Keratinocyte (primary cell): ENCODE measurements around the gene GPHA2. TPM values are rescaled to one million over a fixed set of nuclear protein-coding genes. Genes with fewer than 3 reads are reported as not detected.

Source experiments
- DNase-seq: peaks from one replicate; pipeline ENCODE4 v3.0.0-alpha.2; 2011; ENCODE audit warnings: low read depth, missing footprints, low spot score
- FAIRE-seq: peaks from 2 replicates; lab custom pipeline; 2011; peaks lifted over from hg19 to GRCh38; lab: Jason Lieb, UNC
- H2AFZ ChIP-seq: 2 replicates; pipeline ENCODE4 v1.6.0; 2012; ENCODE audit warnings: low read length, control low read depth, inconsistent platforms; ENCODE audit not compliant: control insufficient read depth
- H3K27ac ChIP-seq: 2 replicates; pipeline ENCODE4 v1.5.1; 2011; ENCODE audit warnings: low read length; ENCODE audit not compliant: control insufficient read depth, insufficient read depth
- H3K27me3 ChIP-seq: 3 replicates; pipeline ENCODE4 v1.6.0; 2011; ENCODE audit warnings: low read length; ENCODE audit not compliant: control insufficient read depth, insufficient read depth; ENCODE audit errors: extremely low read depth
- H3K36me3 ChIP-seq, 2 experiments: 2 replicates in 1 of 2; 3 replicates in 1 of 2; pipeline ENCODE4 v1.5.1; 2011; ENCODE audit warnings: low read length in 2 of 2, mild to moderate bottlenecking in 1 of 2; ENCODE audit not compliant: control insufficient read depth in 2 of 2, insufficient read depth in 2 of 2; ENCODE audit errors: extremely low read depth in 1 of 2
- H3K4me1 ChIP-seq: 3 replicates; pipeline ENCODE4 v1.5.1; 2011; ENCODE audit warnings: low read length; ENCODE audit not compliant: control insufficient read depth, insufficient read depth; ENCODE audit errors: extremely low read depth
- H3K4me2 ChIP-seq: 3 replicates; pipeline ENCODE4 v1.6.0; 2011; ENCODE audit warnings: low read depth, low read length; ENCODE audit not compliant: control insufficient read depth, insufficient read depth; ENCODE audit errors: extremely low read depth
- H3K4me3 ChIP-seq, 3 experiments: fragments of 200-600 bp in 1 of 3; sonication (generic) in 1 of 3; 2 replicates in 2 of 3; 3 replicates in 1 of 3; pipeline ENCODE4 v1.5.1; 2011 to 2016; ENCODE audit warnings: low read length in 3 of 3, mild to moderate bottlenecking in 3 of 3, control low read depth in 2 of 3, inconsistent platforms in 1 of 3, low read depth in 1 of 3, mixed read lengths in 1 of 3, mixed run types in 1 of 3, moderate library complexity in 1 of 3; ENCODE audit not compliant: control insufficient read depth in 2 of 3, insufficient read depth in 2 of 3; ENCODE audit errors: extremely low read depth in 1 of 3
- H3K79me2 ChIP-seq: 2 replicates; pipeline ENCODE4 v1.6.0; 2012; ENCODE audit warnings: low read length; ENCODE audit not compliant: control insufficient read depth, insufficient read depth
- H3K9ac ChIP-seq: 3 replicates; pipeline ENCODE4 v1.6.0; 2011; ENCODE audit warnings: low read length; ENCODE audit not compliant: control insufficient read depth, insufficient read depth; ENCODE audit errors: extremely low read depth
- H3K9me1 ChIP-seq: 3 replicates; pipeline ENCODE4 v1.6.0; 2011; ENCODE audit warnings: low read length; ENCODE audit not compliant: control insufficient read depth, insufficient read depth; ENCODE audit errors: extremely low read depth
- H3K9me3 ChIP-seq: 2 replicates; pipeline ENCODE4 v1.5.1; 2012; ENCODE audit warnings: low read depth, low read length; ENCODE audit not compliant: control insufficient read depth
- H4K20me1 ChIP-seq: 3 replicates; pipeline ENCODE4 v1.6.0; 2011; ENCODE audit warnings: low read length; ENCODE audit not compliant: control insufficient read depth, insufficient read depth; ENCODE audit errors: extremely low read depth
- CTCF ChIP-seq, 3 experiments: IDR thresholded peaks in 1 of 3; conservative IDR thresholded peaks in 1 of 3; optimal IDR thresholded peaks in 1 of 3; 2 replicates in 2 of 3; 3 replicates in 1 of 3; pipeline versions ENCODE3 to v1.5.1; 2011; ENCODE audit warnings: low read length in 3 of 3, mild to moderate bottlenecking in 3 of 3, moderate library complexity in 2 of 3, control low read depth in 1 of 3, inconsistent platforms in 1 of 3; ENCODE audit not compliant: insufficient read depth in 2 of 3; ENCODE audit errors: extremely low read depth in 1 of 3
- EZH2 ChIP-seq: IDR thresholded peaks from one replicate; pipeline ENCODE4 v1.6.1; 2012; ENCODE audit warnings: inconsistent platforms, mild to moderate bottlenecking, low read length, moderate library complexity
- dilution Hi-C: fragments of 300-500 bp; cut with MboI; formaldehyde crosslinking; loops from one replicate; pipeline ENCODE4 v1.7.0; 2020; ENCODE audit warnings: low sequenced_read_pairs; ENCODE audit not compliant: extremely low pct_ligation_motif_present
- polyA plus RNA-seq, 5 experiments: library from polyadenylated mRNA; depleted of rRNA in 3 of 5; stranded (reverse) in 3 of 5; stranded (forward) in 1 of 5; unstranded in 1 of 5; fragments of >200 nt; gene quantifications; 1 replicate in 1 of 5; 2 replicates in 3 of 5; 3 replicates in 1 of 5; pipeline versions ENCODE4 v1.2.1 to v1.2.3, GENCODE V29; 2011 to 2012; ENCODE audit warnings: missing spikeins in 2 of 5, low read depth in 1 of 5, low replicate concordance in 1 of 5

Gene GPHA2
- polyA plus RNA-seq, 1 donor (not counting 4 experiments of a cell fraction or from before 2014, with no cell fraction given): 0.08 TPM

GRCh38 chr11:64923151-64923661 is 12.5 kb downstream of the GPHA2 start:
- Histone ChIP-seq H3K4me3 (no peak overlapping the region), H3K9ac (no peak overlapping the region), H3K9me3 (no peaks in the 10 kb centered on the region), H3K79me2 (no peaks in the 10 kb centered on the region), H4K20me1 (no peaks in the 10 kb centered on the region), H3K4me1 (peaks cover 4% of the 10 kb centered on the region), H3K27ac (no peak overlapping the region), H2AFZ (no peak overlapping the region), H3K36me3 (peaks cover 5 to 9% of the 10 kb centered on the region in 2 experiments), H3K4me2 (no peak overlapping the region), H3K9me1 (no peaks in the 10 kb centered on the region), H3K27me3 (no peaks in the 10 kb centered on the region)
- dilution Hi-C loops: no loop called here
- TF ChIP-seq CTCF (optimal IDR thresholded peaks at IDR 0.05 in 1 of 3, IDR thresholded peaks at IDR 0.05 in 1 of 3, conservative IDR thresholded peaks at IDR 0.05 in 1 of 3; ENCODE audit: extremely low read depth in 1 of 3, insufficient read depth in 2 of 3, low read length in 3 of 3) (no peak), EZH2 (no peak)
- DNase-seq: no peak
- FAIRE-seq: no peak

GRCh38 chr11:64921384-64921783 is 14.3 kb downstream of the GPHA2 start:
- H3K4me3 ChIP-seq: no peak overlapping the region
- H3K27me3 ChIP-seq: no peaks in the 10 kb centered on the region
- dilution Hi-C loops: no loop called here
- no peaks in the 10 kb centered on the region for H3K9me1 ChIP-seq
- H3K4me2 ChIP-seq: no peak overlapping the region
- H3K27ac ChIP-seq: no peak overlapping the region
- no peak for TF ChIP-seq EZH2
- no peak for TF ChIP-seq CTCF (optimal IDR thresholded peaks at IDR 0.05 in 1 of 3, IDR thresholded peaks at IDR 0.05 in 1 of 3, conservative IDR thresholded peaks at IDR 0.05 in 1 of 3; ENCODE audit: extremely low read depth in 1 of 3, insufficient read depth in 2 of 3, low read length in 3 of 3)
- H4K20me1 ChIP-seq: no peaks in the 10 kb centered on the region
- peaks cover 6% of the 10 kb centered on the region for H3K79me2 ChIP-seq
- no peak overlapping the region for H3K9ac ChIP-seq
- no peak overlapping the region for H2AFZ ChIP-seq
- DNase-seq (no peak), FAIRE-seq (no peak)
- no peaks in the 10 kb centered on the region for H3K36me3 ChIP-seq
- no peaks in the 10 kb centered on the region for H3K9me3 ChIP-seq
- H3K4me1 ChIP-seq: peaks cover 9% of the 10 kb centered on the region
